Esophagus muscularis mucosa (tissue), 4 donors: Measurements from ENCODE around the gene SYAP1. TPM values are rescaled to one million over a fixed set of nuclear protein-coding genes. Genes with fewer than 3 reads are reported as not detected.
"Not testable (repeated sequence)": the region's sequence is repeated elsewhere in the genome, so short reads cannot be mapped to it uniquely, and the experiment has no call there.

Experiments used
- DNase-seq: peaks from one replicate; pipeline ENCODE4 v3.0.0-alpha.2; 2017; ENCODE audit errors: extremely low spot score
- H3K27ac ChIP-seq, 4 donors: fragments of 200-600 bp; sonication (generic); replicated peaks in 1 of 4; 1 replicate in 3 of 4; 2 replicates in 1 of 4; pipeline ENCODE4 v1.5.1; 2016 to 2019; ENCODE audit warnings: mild to moderate bottlenecking in 1 of 4
- H3K27me3 ChIP-seq, 4 donors: fragments of 200-600 bp; sonication (generic); one replicate each; pipeline versions ENCODE4 v1.5.1 to v1.6.0; 2016 to 2019
- H3K36me3 ChIP-seq, 4 donors: fragments of 200-600 bp; sonication (generic); one replicate each; pipeline ENCODE4 v1.5.1; 2016 to 2019
- H3K4me1 ChIP-seq, 4 donors: fragments of 200-600 bp; sonication (generic); one replicate each; pipeline ENCODE4 v1.5.1; 2016 to 2019
- H3K4me3 ChIP-seq, 4 donors: fragments of 200-600 bp; sonication (generic); 1 replicate in 2 of 4; 2 replicates in 2 of 4; pipeline ENCODE4 v1.5.1; 2016 to 2019; ENCODE audit warnings: mild to moderate bottlenecking in 4 of 4, moderate library complexity in 1 of 4
- H3K9me3 ChIP-seq, 4 donors: fragments of 200-600 bp; sonication (generic); 1 replicate in 3 of 4; 2 replicates in 1 of 4; pipeline ENCODE4 v1.5.1; 2016 to 2019
- CTCF ChIP-seq, 3 experiments: fragments of 200-600 bp in 2 of 3; fragments of 450-650 bp in 1 of 3; sonication (generic) in 2 of 3; IDR thresholded peaks; one replicate each; pipeline ENCODE4 v1.5.1; 2017 to 2019; ENCODE audit warnings: antibody characterized with exemption in 3 of 3, mild to moderate bottlenecking in 2 of 3, moderate library complexity in 1 of 3
- EP300 ChIP-seq: sonication (generic); formaldehyde crosslinking; IDR thresholded peaks from one replicate; pipeline ENCODE4 v1.6.1; 2017; ENCODE audit warnings: antibody characterized with exemption
- POLR2A ChIP-seq: fragments of 450-650 bp; IDR thresholded peaks from one replicate; pipeline ENCODE4 v1.6.1; 2017; ENCODE audit warnings: antibody characterized with exemption, moderate library complexity, mild to moderate bottlenecking, low read depth
- POLR2AphosphoS5 ChIP-seq, 2 donors: sonication (generic); formaldehyde crosslinking; IDR thresholded peaks; one replicate each; pipeline ENCODE4 v1.6.1; 2017; ENCODE audit warnings: antibody characterized with exemption in 2 of 2
- WGBS: methylation state at CpG from one replicate; pipeline ENCODE4 v1.1.5; 2018; 5-methylcytosine and 5-hydroxymethylcytosine counted together
- intact Hi-C: fragments of 100-400 bp; cut with DNase I; formaldehyde crosslinking; loops from one replicate; pipeline ENCODE4 v1.15.1; 2023
- total RNA-seq, 4 donors: library from RNA; depleted of rRNA; stranded (reverse); fragments of >200 nt; gene quantifications; one replicate each; pipeline versions ENCODE4 v1.1.0 to v1.2.1, GENCODE V29; 2016

SYAP1 gene
- total RNA-seq, 4 donors from 2014 or later = 22.5 to 30.9 (median 28.5) TPM

GRCh38 chrX:16718824-16719333 lies 533 bp upstream of the SYAP1 start:
- TF ChIP-seq POLR2A (no peak), EP300 (no peak), POLR2AphosphoS5 (IDR thresholded peaks at IDR 0.05) (no peak), CTCF (IDR thresholded peaks at IDR 0.05) (no peak)
- no peak for DNase-seq
- Histone ChIP-seq H3K27ac (peak overlapping the region; percentile 92 to 94 (median 92)), H3K4me1 (peaks cover 10 to 28% (median 20%) of the 10 kb centered on the region in 4 donors), H3K27me3 (no peaks in the 10 kb centered on the region), H3K4me3 (peak overlapping the region; percentile 62 to 84 (median 78)), H3K36me3 (no peaks in the 10 kb centered on the region), H3K9me3 (no peaks in the 10 kb centered on the region)
- 12% methylated on average over 6 of the region's 6 CpGs for WGBS
- intact Hi-C loops = loop anchor here (10.0 kb wide), 2 partner anchors 156 to 864 kb away; partner anchors contain the start of genes AP1S2 and RBBP7

DNA sequence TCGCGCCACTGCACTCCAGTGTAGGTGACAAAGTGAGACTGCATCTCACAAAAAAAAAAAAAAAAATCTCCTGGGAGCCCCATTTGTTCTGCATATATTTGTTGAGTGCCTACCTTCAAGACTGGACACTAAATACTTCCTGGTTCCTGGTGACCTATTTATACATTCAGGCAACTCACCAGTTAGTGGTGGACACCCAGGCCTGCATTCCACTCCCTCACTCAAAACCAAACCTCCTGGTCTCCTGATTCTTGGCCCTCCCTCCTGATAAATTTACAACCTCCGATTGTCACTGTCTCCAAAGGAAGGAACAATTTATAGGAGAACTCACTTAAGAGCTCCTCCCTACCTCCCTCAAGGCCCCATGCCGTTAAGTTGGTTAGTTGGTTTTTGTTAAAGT lies 3.1 kb downstream of the SYAP1 start:
- TF ChIP-seq POLR2A (no peak), POLR2AphosphoS5 (IDR thresholded peaks at IDR 0.05) (no peak), CTCF (IDR thresholded peaks at IDR 0.05) (no peak), EP300 (no peak)
- 95% methylated on average over 4 of the region's 4 CpGs for WGBS
- intact Hi-C loops = loop anchor here (5.0 kb wide), 1 partner anchor 65 kb away; the partner anchor contains the start of gene TXLNG

DNA sequence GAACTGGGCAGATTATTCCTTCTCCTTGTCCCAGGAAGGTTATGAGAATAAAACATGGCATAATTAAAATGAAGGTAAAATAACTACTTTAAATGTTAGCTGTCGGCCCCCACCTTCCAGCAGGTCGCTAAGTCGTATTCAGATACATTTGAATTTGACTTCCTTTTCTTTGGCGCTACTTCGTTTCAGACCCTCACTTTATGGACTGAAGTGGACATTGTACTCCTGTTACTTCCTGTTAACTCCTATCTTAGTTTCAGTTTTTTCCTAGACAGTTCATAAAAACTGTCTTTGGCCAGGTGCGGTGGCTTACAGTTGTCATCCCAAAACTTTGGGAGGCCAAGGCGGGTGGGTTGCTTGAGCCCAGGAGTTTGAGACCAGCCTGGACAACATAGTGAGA lies 5.7 kb downstream of the SYAP1 start:
- TF ChIP-seq POLR2A = no peak
- no peak for TF ChIP-seq EP300
- no peak for TF ChIP-seq CTCF (IDR thresholded peaks at IDR 0.05)
- TF ChIP-seq POLR2AphosphoS5 (IDR thresholded peaks at IDR 0.05) = no peak
- no peak overlapping the region for H3K4me3 ChIP-seq
- H3K36me3 ChIP-seq = no peaks in the 10 kb centered on the region
- intact Hi-C loops = no loop called here
- DNase-seq = no peak
- 95% methylated on average over 7 of the region's 7 CpGs for WGBS
- H3K27me3 ChIP-seq = no peaks in the 10 kb centered on the region
- no peak overlapping the region for H3K27ac ChIP-seq
- peaks cover 6 to 23% (median 19%) of the 10 kb centered on the region in 4 donors for H3K4me1 ChIP-seq
- no peaks in the 10 kb centered on the region for H3K9me3 ChIP-seq

More for the DNA sequence above, 3.1 kb downstream of the SYAP1 start:
- Histone ChIP-seq H3K36me3 (no peaks in the 10 kb centered on the region), H3K9me3 (no peaks in the 10 kb centered on the region), H3K4me1 (peaks cover 10 to 28% (median 20%) of the 10 kb centered on the region in 4 donors), H3K4me3 (no peak overlapping the region), H3K27me3 (no peaks in the 10 kb centered on the region), H3K27ac (no peak overlapping the region)
- no peak for DNase-seq

- intact Hi-C loops, H3K27ac ChIP-seq, H3K27me3 ChIP-seq, H3K4me3 ChIP-seq, H3K9me3 ChIP-seq, H3K36me3 ChIP-seq, DNase-seq: not testable (repeated sequence)
- WGBS = 87% methylated on average over 5 of the region's 5 CpGs
- H3K4me1 ChIP-seq = peaks cover 0 to 13% (median 5%) of the 10 kb centered on the region in 4 donors
These were observed 7.1 kb downstream of the SYAP1 start for GRCh38 chrX:16726347-16726988.

GRCh38 chrX:16727637-16728036 lies 8.2 kb downstream of the SYAP1 start:
- no peak for DNase-seq
- peaks cover 0 to 6% (median 2%) of the 10 kb centered on the region in 4 donors for H3K4me1 ChIP-seq
- no peak overlapping the region for H3K4me3 ChIP-seq
- no peaks in the 10 kb centered on the region for H3K36me3 ChIP-seq
- no peak for TF ChIP-seq POLR2AphosphoS5 (IDR thresholded peaks at IDR 0.05)
- TF ChIP-seq POLR2A = no peak
- no peak for TF ChIP-seq CTCF (IDR thresholded peaks at IDR 0.05)
- no peak for TF ChIP-seq EP300
- no peaks in the 10 kb centered on the region for H3K9me3 ChIP-seq
- intact Hi-C loops = no loop called here
- H3K27ac ChIP-seq = no peak overlapping the region
- H3K27me3 ChIP-seq = no peaks in the 10 kb centered on the region
